HG02610 (cell line): Measurements from ENCODE around the gene SDK1.

ENCODE experiments used
- ATAC-seq: cut with Tn5 transposase; IDR thresholded peaks from one replicate; pipeline ENCODE4 v1.9.1; 2021; ENCODE audit warnings: mild to moderate bottlenecking, moderate library complexity; ENCODE audit not compliant: unreplicated experiment

SDK1 gene

GRCh38 chr7:3861386-3861785, 560.3 kb downstream of the SDK1 start:
- ATAC-seq, result no peak

- ATAC-seq, result peak; percentile 76
Observed at GRCh38 chr7:3861941-3862340, 560.9 kb downstream of the SDK1 start.

GRCh38 chr7:3862774-3863173, 561.7 kb downstream of the SDK1 start:
- no peak for ATAC-seq

DNA sequence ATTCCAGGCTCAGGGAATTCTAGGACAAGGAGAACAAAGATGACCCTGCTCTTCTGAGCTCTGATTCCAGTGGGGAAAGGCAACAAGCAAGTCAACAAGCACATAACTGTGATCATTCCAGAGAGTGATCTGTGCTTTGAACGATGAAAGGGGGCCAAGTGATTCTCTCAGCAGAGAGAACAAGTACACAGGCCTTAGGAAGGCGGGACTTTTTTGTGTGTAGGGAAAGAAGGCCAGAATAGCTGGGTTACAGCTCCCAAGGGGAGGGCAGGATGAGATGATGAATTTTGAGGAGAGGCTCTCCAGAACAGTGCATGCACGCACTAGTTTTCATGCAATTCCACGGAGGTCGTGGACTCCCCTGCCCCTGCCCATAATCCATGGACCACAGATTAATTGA, 565.2 kb downstream of the SDK1 start:
- no peak for ATAC-seq

- ATAC-seq, result no peak
Observed at GRCh38 chr7:3867863-3868262, 566.8 kb downstream of the SDK1 start.

DNA sequence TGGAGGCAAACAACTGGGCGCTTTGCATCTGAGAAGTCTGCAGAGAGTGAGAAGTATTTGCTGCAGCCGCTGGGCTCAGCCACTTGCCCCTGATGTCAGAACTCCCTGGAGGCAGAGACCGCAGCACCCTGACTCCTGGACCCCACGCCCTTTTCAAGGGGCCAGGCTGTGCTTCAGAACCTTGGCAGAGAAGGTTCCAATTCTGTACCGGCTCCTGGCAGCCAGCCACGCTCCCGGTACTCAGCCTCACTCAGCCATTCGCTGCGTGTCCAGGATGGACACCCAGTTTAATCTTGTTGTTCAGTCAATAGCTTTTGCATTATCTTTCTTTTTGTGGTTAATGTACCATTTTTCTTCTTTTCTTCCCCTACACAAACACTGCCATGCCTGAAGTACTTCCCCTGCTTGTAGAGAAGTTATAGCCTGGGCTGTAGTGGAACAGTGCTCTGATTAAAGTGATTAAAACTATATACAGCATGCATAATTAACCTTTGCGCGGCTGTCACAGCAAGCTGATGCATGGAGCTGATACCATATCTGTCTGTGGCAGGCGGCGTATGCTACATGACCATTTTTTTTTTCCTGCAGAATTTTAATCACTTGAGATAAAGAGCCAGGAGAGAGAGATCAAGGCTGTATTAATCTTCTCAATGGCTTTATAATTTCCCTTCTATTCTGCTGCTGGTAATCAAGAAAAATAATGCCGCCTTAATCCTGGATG, 578.5 kb downstream of the SDK1 start:
- ATAC-seq, result no peak

DNA sequence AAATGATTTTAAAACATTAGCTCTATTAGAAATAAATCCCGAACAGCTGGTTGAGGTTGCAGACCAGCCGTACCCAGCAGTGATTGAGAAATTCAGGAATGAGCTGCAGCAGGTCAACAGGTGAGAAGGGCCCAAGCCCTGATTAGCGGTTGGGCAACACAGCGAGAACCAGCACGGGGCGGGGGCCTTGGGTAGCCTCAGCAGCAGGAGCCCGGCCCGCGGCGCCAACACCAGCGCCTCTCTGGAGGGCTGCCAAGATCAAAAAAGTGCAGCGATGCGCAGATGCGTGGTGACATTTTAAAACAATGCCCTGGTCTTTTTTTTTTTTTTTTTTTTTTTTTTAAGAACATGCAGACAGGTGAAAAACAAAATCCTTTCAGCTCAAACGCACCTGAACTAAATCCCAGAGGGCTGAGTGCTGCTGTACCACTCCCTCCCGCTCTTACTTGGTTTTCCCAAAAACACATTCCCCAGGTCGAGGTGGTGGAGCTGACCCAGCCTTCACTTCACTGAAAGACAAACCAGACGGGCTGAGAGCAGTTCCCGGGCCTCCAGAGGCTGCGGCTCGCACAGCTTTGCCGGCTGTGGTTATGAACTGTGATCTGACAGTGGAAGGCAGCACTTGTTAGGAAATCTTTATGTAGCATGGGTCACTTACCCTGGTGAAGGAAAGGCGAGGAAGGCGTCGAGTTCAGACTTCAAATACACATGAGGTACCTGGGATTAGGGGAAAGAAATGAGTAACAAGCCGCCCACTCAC, 579.4 kb downstream of the SDK1 start:
- ATAC-seq, result no peak

DNA sequence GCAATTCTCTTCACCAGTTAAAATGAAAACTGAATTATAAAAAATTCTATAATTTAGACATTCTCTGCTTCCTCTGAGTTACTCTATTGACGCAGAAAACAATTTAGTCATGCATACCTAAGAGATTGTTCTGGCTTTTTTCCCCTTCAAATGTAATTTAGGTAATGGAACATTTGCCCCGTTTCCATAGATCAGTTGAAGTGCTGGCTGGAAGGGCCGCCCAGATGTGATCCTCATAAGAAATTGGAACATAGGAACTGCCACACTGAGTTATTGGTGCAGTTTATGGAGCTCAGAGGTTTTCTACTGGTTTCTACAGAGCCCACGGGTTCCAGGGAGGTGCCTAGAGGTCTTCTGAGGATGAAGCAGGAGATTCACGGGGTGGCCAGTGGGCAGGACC, 581.7 kb downstream of the SDK1 start:
- no peak for ATAC-seq

GRCh38 chr7:3884543-3884942, 583.5 kb downstream of the SDK1 start:
- ATAC-seq, result no peak

- ATAC-seq, result no peak
Observed at GRCh38 chr7:3887096-3887690, 586.1 kb downstream of the SDK1 start.

DNA sequence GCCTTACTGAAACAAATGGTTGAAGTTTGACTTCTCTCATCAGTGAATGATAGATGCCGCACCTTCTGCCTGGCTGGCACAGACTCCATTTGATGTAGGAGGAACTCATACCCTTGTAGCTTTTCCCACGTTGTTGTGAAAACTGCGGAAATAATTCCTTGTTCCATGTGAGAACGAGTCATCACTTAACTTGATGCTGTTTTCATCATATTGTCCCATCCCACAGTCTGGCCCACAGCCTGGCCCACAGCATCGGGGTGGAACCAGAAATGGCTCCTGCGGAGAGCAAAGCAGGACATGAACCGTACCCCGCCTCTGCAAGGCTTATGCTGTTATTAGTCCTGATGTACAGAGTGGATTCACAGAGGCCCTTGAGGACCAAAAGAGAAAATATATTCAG, 587.0 kb downstream of the SDK1 start:
- no peak for ATAC-seq

- no peak for ATAC-seq
Observed at GRCh38 chr7:3892157-3892556, 591.1 kb downstream of the SDK1 start.

- ATAC-seq, result no peak
Observed at GRCh38 chr7:3892686-3893085, 591.6 kb downstream of the SDK1 start.

DNA sequence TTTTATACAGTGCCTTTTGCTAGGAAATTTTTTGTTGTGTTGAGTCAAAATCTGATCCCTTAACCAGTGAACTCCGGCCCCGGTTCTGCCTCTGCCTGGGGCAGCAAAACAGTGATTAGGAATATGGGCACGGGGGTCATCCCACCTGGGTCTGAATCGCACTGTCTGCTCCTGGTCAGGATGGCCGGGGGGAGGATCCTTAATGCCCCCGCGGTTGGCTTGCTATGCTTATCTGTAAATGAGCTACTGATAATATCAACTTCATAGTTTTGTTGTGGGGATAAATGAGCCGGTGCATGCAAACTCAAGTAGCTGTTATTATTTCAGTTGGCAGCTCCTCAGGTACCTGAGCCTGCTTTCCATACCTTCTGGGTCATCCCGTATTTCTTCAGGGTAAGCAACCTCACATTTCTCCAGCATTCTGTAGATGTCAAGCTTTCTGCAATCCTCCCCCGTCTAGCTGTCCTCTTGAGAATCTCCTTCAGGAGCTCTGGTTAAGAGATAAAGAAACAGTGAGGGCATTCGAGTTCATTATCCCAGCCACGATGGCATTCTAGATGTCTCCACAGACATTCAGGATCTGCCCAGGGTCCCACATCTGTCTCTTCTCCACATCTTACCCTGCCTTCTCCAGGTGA, 592.2 kb downstream of the SDK1 start:
- ATAC-seq, result no peak

- ATAC-seq, result no peak
Observed at GRCh38 chr7:3893789-3894153, 592.7 kb downstream of the SDK1 start.

DNA sequence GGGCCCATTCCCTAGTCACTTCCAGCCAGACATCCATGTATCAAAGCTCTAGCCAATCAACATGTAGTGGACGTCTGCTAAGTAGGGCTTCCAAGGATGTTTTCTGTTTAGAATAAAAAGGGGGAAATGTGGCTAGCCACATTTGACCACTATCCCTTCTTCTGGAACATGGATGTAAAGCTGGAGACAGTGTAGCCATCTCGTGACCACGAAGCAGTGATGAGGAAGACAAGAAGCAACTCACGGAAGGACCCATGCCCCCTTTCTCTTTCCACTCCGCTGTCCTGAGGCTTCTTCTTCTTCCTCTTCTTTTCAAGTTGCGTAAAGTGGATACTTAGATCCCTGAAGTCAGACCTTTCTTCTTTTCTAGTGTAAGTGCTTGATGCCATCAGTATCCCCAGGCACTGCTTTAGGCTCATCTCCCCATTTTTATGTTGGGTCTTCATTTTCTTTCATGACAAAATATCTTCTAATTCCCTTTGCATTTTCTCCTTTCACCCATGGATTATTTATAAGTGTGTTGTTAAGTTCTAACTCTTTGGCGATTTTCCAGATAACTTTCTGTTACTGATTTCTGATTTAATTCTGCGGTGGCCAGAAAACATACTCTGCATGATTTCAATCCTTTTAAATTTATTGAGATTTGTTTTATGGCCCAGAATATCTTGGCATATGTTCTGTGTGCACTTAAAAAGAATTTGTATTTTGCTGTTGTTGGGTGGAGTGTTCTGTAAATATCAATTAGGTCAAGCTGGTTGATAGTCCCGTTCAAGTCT, 594.5 kb downstream of the SDK1 start:
- no peak for ATAC-seq

DNA sequence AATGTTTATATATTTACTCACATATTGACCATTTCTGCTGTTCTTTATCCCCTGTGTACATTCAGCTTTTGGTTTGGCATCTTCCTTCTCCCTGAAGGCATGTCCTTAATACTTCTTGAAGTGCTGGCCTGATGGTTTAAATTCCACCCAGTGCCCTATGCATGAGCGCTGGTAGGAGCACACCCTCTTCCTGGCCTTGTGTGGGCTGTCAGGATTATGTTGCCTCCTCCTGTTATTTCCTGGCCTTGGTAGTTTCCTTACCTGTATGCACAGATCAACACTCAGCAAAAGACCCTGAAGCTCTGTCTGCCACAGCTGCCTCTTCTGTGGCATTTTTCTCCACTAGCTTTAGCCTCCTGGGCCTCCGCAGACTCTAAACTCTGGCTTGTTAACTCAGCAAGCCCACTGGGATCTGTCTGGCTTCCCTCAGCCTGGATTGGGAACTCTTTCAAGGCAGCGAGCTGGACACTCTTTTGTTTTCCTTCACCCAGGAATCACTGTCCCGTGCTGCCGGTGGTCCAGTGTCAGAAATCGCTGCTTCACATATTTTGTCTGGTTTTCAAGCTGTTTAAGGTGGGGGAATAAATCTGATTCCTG, 595.2 kb downstream of the SDK1 start:
- ATAC-seq, result no peak

- ATAC-seq, result no peak
Observed at GRCh38 chr7:3897430-3898372, 596.6 kb downstream of the SDK1 start.

- no peak for ATAC-seq
Observed at GRCh38 chr7:3899559-3899991, 598.5 kb downstream of the SDK1 start.
